Ascending aorta (tissue), 2 donors: Measurements from ENCODE around the gene AXIN1. TPM values are rescaled to one million over a fixed set of nuclear protein-coding genes. Genes with fewer than 3 reads are reported as not detected.
"Not testable (repeated sequence)": the region's sequence is repeated elsewhere in the genome, so short reads cannot be mapped to it uniquely, and the experiment has no call there.

ENCODE experiments used
- DNase-seq, 2 donors: peaks; one replicate each; pipeline ENCODE4 v3.0.0-alpha.2; 2019; ENCODE audit warnings: low spot score in 2 of 2
- H3K27ac ChIP-seq, 2 donors: fragments of 200-600 bp; sonication (generic); one replicate each; pipeline ENCODE4 v1.5.1; 2016 to 2017; ENCODE audit warnings: mild to moderate bottlenecking in 1 of 2
- H3K27me3 ChIP-seq: fragments of 200-600 bp; sonication (generic); one replicate; pipeline ENCODE4 v1.5.1; 2017
- H3K36me3 ChIP-seq, 2 donors: fragments of 200-600 bp; sonication (generic); one replicate each; pipeline ENCODE4 v1.5.1; 2016
- H3K4me1 ChIP-seq, 2 donors: fragments of 200-600 bp; sonication (generic); one replicate each; pipeline ENCODE4 v1.5.1; 2016 to 2017; ENCODE audit warnings: mild to moderate bottlenecking in 1 of 2
- H3K4me3 ChIP-seq, 2 donors: fragments of 200-600 bp; sonication (generic); one replicate each; pipeline ENCODE4 v1.5.1; 2016 to 2017; ENCODE audit warnings: mild to moderate bottlenecking in 1 of 2
- H3K9me3 ChIP-seq, 2 donors: fragments of 200-600 bp; sonication (generic); one replicate each; pipeline ENCODE4 v1.5.1; 2016
- intact Hi-C: fragments of 100-400 bp; cut with DNase I; formaldehyde crosslinking; loops from one replicate; pipeline ENCODE4 v1.15.1; 2023
- total RNA-seq: library from RNA; depleted of rRNA; stranded (reverse); fragments of >200 nt; gene quantifications from one replicate; pipeline ENCODE4 v1.1.0, GENCODE V29; 2016
- TF ChIP-seq, protein P1 (sequence below), 3 experiments: fragments of 200-600 bp in 2 of 3; fragments of 450-650 bp in 1 of 3; sonication (generic) in 2 of 3; IDR thresholded peaks; one replicate each; pipeline ENCODE4 v1.5.1; 2016 to 2019; ENCODE audit warnings: antibody characterized with exemption in 3 of 3, mild to moderate bottlenecking in 1 of 3, moderate library complexity in 1 of 3

AXIN1 gene
- total RNA-seq, 1 donor from 2014 or later: 27.6 TPM

DNA sequence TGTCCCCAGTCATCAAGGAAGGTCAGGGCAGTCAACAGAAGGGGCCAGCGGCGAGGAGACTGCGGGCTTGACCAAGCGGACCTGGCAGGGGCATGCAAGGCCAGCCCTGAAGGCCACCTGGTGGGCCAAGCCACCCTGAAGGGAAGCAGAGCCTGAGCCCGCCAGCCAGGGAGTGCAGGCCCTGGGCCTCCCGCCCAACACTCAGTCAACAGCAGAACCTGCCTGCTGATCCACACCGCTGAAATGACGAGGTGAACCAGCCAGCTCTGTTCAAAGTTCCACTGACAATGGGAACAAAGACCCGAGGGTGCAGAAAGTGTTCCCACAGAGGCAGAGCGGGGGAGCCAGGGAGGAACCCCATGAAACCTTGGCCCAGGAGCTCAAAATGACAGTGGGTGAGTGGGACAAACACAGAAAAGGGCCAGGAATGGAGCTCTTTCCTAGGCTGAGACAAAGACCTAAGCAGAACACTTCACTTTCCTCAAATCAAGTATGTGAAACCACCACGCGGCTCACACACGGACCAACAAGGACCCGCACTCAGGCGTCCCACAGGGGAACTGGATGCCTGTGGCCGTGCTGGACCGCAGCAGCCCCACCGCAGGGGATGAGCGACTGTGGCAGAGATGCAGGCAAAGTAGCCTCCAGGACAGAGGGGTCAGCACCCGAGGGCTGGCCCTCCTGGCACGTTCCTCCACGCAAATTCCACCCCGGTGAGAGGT lies 12.0 kb downstream of the AXIN1 start:
- intact Hi-C loops: no loop called here
- TF ChIP-seq, protein P1, sequence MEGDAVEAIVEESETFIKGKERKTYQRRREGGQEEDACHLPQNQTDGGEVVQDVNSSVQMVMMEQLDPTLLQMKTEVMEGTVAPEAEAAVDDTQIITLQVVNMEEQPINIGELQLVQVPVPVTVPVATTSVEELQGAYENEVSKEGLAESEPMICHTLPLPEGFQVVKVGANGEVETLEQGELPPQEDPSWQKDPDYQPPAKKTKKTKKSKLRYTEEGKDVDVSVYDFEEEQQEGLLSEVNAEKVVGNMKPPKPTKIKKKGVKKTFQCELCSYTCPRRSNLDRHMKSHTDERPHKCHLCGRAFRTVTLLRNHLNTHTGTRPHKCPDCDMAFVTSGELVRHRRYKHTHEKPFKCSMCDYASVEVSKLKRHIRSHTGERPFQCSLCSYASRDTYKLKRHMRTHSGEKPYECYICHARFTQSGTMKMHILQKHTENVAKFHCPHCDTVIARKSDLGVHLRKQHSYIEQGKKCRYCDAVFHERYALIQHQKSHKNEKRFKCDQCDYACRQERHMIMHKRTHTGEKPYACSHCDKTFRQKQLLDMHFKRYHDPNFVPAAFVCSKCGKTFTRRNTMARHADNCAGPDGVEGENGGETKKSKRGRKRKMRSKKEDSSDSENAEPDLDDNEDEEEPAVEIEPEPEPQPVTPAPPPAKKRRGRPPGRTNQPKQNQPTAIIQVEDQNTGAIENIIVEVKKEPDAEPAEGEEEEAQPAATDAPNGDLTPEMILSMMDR (IDR thresholded peaks at IDR 0.05): no peak

DNA sequence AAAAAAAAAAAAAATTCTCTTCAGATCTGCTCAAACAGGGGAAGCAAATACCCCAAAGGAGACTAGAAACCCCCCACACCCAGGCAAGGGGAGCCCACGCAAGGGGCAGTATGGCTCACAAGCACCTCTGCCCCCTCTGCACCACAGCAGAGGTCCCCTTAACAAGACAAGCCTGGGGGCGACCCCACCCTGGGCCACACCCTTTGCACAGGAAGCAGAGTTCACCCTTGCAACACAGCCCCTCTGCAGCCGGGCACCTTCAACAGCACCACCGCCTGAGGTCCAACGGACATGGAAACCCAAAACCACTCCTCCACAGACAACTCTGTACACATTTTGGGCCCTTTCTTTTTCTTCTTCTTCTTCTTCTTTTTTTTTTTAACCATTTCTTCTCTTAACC lies 12.8 kb downstream of the AXIN1 start:
- no peaks in the 10 kb centered on the region for H3K9me3 ChIP-seq
- intact Hi-C loops: no loop called here
- H3K4me1 ChIP-seq: peaks cover 0 to 3% of the 10 kb centered on the region in 2 donors
- H3K4me3 ChIP-seq: no peak overlapping the region
- TF ChIP-seq, protein P1 (IDR thresholded peaks at IDR 0.05): no peak
- no peak overlapping the region for H3K27ac ChIP-seq
- no peak for DNase-seq
- peaks cover 0 to 18% of the 10 kb centered on the region in 2 donors for H3K36me3 ChIP-seq
- no peaks in the 10 kb centered on the region for H3K27me3 ChIP-seq

More for the DNA sequence above, 12.0 kb downstream of the AXIN1 start:
- DNase-seq: no peak
- Histone ChIP-seq H3K36me3 (peaks cover 0 to 25% of the 10 kb centered on the region in 2 donors), H3K27ac (no peak overlapping the region), H3K9me3 (no peaks in the 10 kb centered on the region), H3K4me1 (peaks cover 0 to 3% of the 10 kb centered on the region in 2 donors), H3K4me3 (no peak overlapping the region), H3K27me3 (no peaks in the 10 kb centered on the region)

- TF ChIP-seq, protein P1 (IDR thresholded peaks at IDR 0.05): no peak
- peaks cover 0 to 7% of the 10 kb centered on the region in 2 donors for H3K36me3 ChIP-seq
- intact Hi-C loops: no loop called here
- H3K9me3 ChIP-seq: no peaks in the 10 kb centered on the region
- H3K27ac ChIP-seq: no peak overlapping the region
- no peak for DNase-seq
- peaks cover 0 to 3% of the 10 kb centered on the region in 2 donors for H3K4me1 ChIP-seq
- H3K27me3 ChIP-seq: no peaks in the 10 kb centered on the region
- no peak overlapping the region for H3K4me3 ChIP-seq
Measured at GRCh38 chr16:337975-338575, 14.4 kb downstream of the AXIN1 start.

DNA sequence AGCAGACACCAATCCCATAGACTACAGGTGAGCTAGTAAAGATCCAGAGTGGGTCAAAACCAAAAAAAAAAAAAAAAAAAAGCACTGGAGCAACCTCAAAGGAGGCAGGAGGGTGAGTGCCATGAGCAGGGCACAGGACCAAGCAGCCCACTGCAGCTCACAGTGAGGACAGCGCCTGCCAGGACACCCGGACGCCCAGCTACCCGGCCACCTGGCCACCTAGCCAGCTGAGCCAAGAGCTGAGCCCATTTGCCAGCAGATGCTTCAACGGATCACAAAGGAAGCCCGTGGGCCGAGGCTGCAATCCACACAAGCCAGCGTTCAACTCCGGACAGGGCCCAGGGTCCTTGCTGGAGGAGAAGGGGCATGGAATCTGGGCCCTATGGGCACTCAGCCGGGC lies 15.1 kb downstream of the AXIN1 start:
- peaks cover 0 to 3% of the 10 kb centered on the region in 2 donors for H3K4me1 ChIP-seq

DNA sequence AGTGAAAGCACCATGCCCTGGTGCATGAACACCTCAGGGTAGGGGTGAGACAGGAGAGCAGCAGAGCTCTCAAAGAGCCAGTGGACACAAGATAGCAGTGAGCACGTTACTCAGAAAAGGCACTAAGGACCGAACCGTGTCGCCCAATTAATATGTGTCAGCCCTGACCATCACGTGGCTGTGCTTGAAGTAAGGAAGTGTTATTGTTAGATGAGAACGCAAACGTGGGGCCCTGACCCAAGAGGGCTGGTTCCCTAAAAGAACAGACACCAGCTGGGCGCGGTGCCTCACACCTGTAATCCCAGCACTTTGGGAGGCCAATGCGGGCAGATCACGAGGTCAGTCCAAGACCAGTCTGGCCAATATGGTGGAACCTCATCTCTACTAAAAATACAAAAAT lies 16.3 kb downstream of the AXIN1 start:
- Histone ChIP-seq H3K4me1 (peaks cover 0 to 3% of the 10 kb centered on the region in 2 donors), H3K27me3 (no peaks in the 10 kb centered on the region), H3K4me3 (no peak overlapping the region), H3K36me3 (no peaks in the 10 kb centered on the region), H3K9me3 (no peaks in the 10 kb centered on the region), H3K27ac (no peak overlapping the region)
- intact Hi-C loops: no loop called here
- TF ChIP-seq, protein P1 (IDR thresholded peaks at IDR 0.05): no peak
- no peak for DNase-seq

More for the DNA sequence above, 15.1 kb downstream of the AXIN1 start:
- no peak overlapping the region for H3K27ac ChIP-seq
- H3K9me3 ChIP-seq: no peaks in the 10 kb centered on the region
- peaks cover 0 to 2% of the 10 kb centered on the region in 2 donors for H3K36me3 ChIP-seq
- no peak for DNase-seq
- TF ChIP-seq, protein P1 (IDR thresholded peaks at IDR 0.05): no peak
- no peak overlapping the region for H3K4me3 ChIP-seq
- no peaks in the 10 kb centered on the region for H3K27me3 ChIP-seq
- intact Hi-C loops: no loop called here

DNA sequence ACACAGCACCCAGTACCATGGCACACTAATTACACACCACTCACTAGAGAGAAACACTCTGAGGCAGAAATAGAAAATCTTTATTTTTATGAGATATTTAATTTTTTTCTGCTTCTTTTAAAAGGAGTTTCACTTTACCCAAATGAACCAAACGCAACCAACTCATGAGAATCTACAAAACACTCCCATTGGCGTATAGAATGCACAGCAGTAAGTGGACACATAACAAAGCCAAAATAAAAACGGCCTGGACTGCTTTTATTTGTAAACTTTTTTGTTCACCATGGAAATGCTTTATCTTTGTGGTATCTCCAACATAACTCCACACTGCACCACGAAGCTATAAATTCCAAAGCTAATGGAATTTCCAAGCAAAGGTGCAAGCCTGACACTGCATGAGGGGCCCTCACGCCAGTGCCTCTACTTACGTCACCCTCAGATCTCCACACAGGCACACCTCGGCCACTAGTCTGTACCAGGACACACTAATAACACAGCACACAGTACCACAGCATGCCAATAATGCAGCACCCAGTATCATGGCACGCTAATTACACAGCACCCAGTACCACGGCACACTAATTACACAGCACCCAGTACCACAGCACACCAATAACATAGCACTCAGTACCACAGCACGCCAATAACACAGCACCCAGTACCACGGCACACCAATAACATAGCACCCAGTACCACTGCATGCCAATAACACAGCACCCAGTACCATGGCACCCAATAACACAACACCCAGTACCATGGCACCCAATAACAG lies 17.5 kb downstream of the AXIN1 start:
- H3K4me3 ChIP-seq, H3K27me3 ChIP-seq, DNase-seq, intact Hi-C loops, H3K4me1 ChIP-seq, H3K36me3 ChIP-seq, H3K27ac ChIP-seq, H3K9me3 ChIP-seq: not testable (repeated sequence)

- H3K9me3 ChIP-seq, H3K36me3 ChIP-seq, H3K27me3 ChIP-seq, H3K27ac ChIP-seq, DNase-seq, intact Hi-C loops, H3K4me1 ChIP-seq, H3K4me3 ChIP-seq: not testable (repeated sequence)
Measured at GRCh38 chr16:334164-334832, 18.2 kb downstream of the AXIN1 start.
